Measurements from ENCODE around the gene RGN.
"Not testable (repeated sequence)": the region's sequence is repeated elsewhere in the genome, so short reads cannot be mapped to it uniquely, and the experiment has no call there.

Gene RGN

GRCh38 chrX:47093248-47093647 lies 15.0 kb downstream of the RGN start:
- ChIA-PET CTCF (interaction anchor here (0.7 to 1.3 kb wide), 5 partner anchors 12 to 405 kb away, joined by 3 to 8 read pairs (median 3); no protein-coding TSS in a partner anchor), POLR2A (ENCODE audit: low non-redundant PET) (no interaction called here)
- H3K27ac ChIP-seq = no peak overlapping the region
- TF ChIP-seq CTCF (conservative IDR thresholded peaks at IDR 0.05; ENCODE audit: low read depth) = peak; percentile 40
- peak; percentile 23 for DNase-seq (ENCODE audit: low spot score)

GRCh38 chrX:47093860-47094259 lies 15.6 kb downstream of the RGN start:
- ChIA-PET CTCF (interaction anchor here (0.5 to 1.3 kb wide), 5 partner anchors 13 to 452 kb away, joined by 3 to 8 read pairs (median 3); no protein-coding TSS in a partner anchor), POLR2A (ENCODE audit: low non-redundant PET) (interaction anchor here (0.5 kb wide), 1 partner anchor 30 kb away, joined by 4 read pairs; no protein-coding TSS in a partner anchor)

DNA sequence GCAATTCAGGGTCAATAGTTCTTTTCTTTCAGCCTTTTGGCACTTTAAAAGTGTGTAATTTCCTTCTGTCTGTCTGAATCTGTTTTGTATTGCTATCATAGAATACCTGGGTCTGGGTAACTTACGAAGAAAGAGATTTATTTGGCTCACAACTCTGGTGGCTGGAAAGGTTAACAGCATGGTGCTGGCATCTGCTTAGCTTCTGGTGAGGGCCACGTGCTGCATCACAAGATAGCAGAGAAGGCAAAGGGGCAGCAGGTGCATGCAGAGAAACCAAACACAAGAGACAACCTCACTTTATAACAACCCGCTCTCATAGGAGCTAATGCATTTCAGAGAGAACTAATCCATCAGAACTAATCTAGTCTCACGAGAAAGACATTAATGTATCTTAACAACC lies 18.8 kb downstream of the RGN start:
- CTCF ChIA-PET = no interaction called here
- DNase-seq (ENCODE audit: low spot score) = no peak
- POLR2A ChIA-PET (ENCODE audit: low non-redundant PET) = no interaction called here
- no peak overlapping the region for H3K27ac ChIP-seq
- no peak for TF ChIP-seq CTCF (conservative IDR thresholded peaks at IDR 0.05; ENCODE audit: low read depth)

More at GRCh38 chrX:47093860-47094259, 15.6 kb downstream of the RGN start:
- no peak overlapping the region for H3K27ac ChIP-seq
- no peak for DNase-seq (ENCODE audit: low spot score)
- TF ChIP-seq CTCF (conservative IDR thresholded peaks at IDR 0.05; ENCODE audit: low read depth) = no peak

GRCh38 chrX:47098338-47099094 lies 20.3 kb downstream of the RGN start:
- ChIA-PET CTCF (no interaction called here), POLR2A (ENCODE audit: low non-redundant PET) (no interaction called here)
- DNase-seq (ENCODE audit: low spot score) = no peak
- H3K27ac ChIP-seq = no peak overlapping the region
- TF ChIP-seq CTCF (conservative IDR thresholded peaks at IDR 0.05; ENCODE audit: low read depth) = no peak

DNA sequence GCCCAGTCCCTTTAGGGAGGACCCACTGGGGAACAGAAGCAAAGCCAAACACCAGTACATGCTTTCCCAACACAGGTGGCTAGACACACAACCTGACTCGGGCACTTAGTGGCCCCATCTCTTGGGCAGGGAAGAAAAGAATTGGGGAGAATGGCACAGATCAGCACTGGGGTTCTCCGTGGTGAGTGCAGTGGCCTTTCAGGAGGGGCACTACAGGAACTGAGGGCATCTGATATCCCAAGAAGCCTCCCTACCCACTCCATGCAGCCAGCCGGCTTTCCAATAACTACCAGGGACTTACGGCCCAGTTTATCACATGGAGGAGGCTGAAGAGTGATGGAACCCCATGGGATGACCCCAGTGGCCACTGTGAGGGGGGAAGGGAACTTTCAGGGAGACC lies 23.0 kb downstream of the RGN start:
- ChIA-PET POLR2A (ENCODE audit: low non-redundant PET) (no interaction called here), CTCF (no interaction called here)
- TF ChIP-seq CTCF (conservative IDR thresholded peaks at IDR 0.05; ENCODE audit: low read depth) = no peak
- no peak for DNase-seq (ENCODE audit: low spot score)
- H3K27ac ChIP-seq = no peak overlapping the region

DNA sequence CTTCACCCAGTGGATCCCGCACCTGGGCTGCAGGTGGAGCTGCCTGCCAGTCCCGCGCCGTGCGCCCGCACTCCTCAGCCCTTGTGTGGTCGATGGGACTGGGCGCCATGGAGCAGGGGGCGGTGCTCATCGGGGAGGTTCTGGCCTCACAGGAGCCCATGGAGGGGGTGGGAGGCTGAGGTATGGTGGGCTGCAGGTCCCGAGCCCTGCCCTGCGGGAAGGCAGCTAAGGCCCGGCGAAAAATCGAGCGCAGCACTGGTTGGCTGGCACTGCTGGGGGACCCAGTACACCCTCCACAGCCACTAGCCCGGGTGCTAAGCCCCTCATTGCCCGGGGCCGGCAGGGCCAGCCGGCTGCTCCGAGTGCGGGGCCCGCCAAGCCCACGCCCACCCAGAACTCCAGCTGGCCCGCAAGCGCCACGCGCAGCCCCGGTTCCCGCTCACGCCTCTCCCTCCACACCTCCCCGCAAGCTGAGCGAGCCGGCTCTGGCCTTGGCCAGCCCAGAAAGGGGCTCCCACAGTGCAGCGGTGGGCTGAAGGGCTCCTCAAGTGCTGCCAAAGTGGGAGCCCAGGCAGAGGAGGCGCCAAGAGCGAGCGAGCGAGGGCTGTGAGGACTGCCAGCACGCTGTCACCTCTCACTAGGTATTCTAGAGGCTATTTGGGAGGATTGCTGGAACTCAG lies 32.8 kb downstream of the RGN start:
- DNase-seq (ENCODE audit: low spot score); POLR2A ChIA-PET (ENCODE audit: low non-redundant PET); CTCF ChIA-PET; H3K27ac ChIP-seq: not testable (repeated sequence)
